H1 (cell line): Measurements from ENCODE around the gene PFN3. TPM values are rescaled to one million over a fixed set of nuclear protein-coding genes. Genes with fewer than 3 reads are reported as not detected.

Experiments
- CTCF ChIA-PET: fragments of 300-600 bp; sonication (Branson Sonifier 250); formaldehyde crosslinking; loops from one replicate; lab custom pipeline; 2021; ENCODE audit not compliant: partially characterized antibody; lab: Charles Lee
- POLR2A ChIA-PET: fragments of 300-600 bp; sonication (Branson Sonifier 250); formaldehyde crosslinking; loops from one replicate; lab custom pipeline; 2021; ENCODE audit warnings: inconsistent platforms; ENCODE audit not compliant: partially characterized antibody; lab: Charles Lee
- DNase-seq, 2 experiments: peaks; one replicate each; pipeline versions ENCODE4 v3.0.0 to v3.0.0-alpha.2; 2010 to 2022; ENCODE audit warnings: low spot score in 2 of 2, low read depth in 1 of 2, mixed read lengths in 1 of 2
- FAIRE-seq: peaks from 2 replicates; lab custom pipeline; 2011; peaks lifted over from hg19 to GRCh38; lab: Jason Lieb, UNC
- H2AFZ ChIP-seq: 2 replicates; pipeline ENCODE4 v1.8.1; 2012; ENCODE audit warnings: low read length, inconsistent platforms
- H2AK5ac ChIP-seq: 2 replicates; pipeline ENCODE4 v1.6.1; 2013; ENCODE audit warnings: low read depth, low read length
- H2BK120ac ChIP-seq: replicated peaks from 2 replicates; pipeline ENCODE3; 2013; ENCODE audit warnings: low read depth, low read length, inconsistent platforms
- H2BK12ac ChIP-seq: 2 replicates; pipeline ENCODE4 v1.6.1; 2013; ENCODE audit warnings: low read depth, low read length
- H2BK15ac ChIP-seq: 2 replicates; pipeline ENCODE4 v1.6.1; 2013; ENCODE audit warnings: low read length
- H2BK20ac ChIP-seq: 2 replicates; pipeline ENCODE4 v1.6.1; 2013; ENCODE audit warnings: low read length
- H2BK5ac ChIP-seq: 2 replicates; pipeline ENCODE4 v1.6.1; 2013; ENCODE audit warnings: low read depth, low read length
- H3K14ac ChIP-seq: 2 replicates; pipeline ENCODE4 v1.6.1; 2013; ENCODE audit warnings: inconsistent platforms; ENCODE audit not compliant: insufficient read length
- H3K18ac ChIP-seq: 2 replicates; pipeline ENCODE4 v1.6.1; 2013; ENCODE audit warnings: low read length; ENCODE audit errors: extremely low read depth
- H3K23ac ChIP-seq: 2 replicates; pipeline ENCODE4 v1.6.1; 2013; ENCODE audit warnings: inconsistent platforms; ENCODE audit not compliant: insufficient read length
- H3K23me2 ChIP-seq: 2 replicates; pipeline ENCODE4 v1.6.1; 2013; ENCODE audit warnings: low read depth, low read length
- H3K27ac ChIP-seq: 2 replicates; pipeline ENCODE4 v1.6.1; 2011; ENCODE audit warnings: low read depth, low read length, inconsistent platforms
- H3K27me3 ChIP-seq, 4 experiments: replicated peaks in 1 of 4; 1 replicate in 1 of 4; 2 replicates in 3 of 4; pipeline versions ENCODE4 v1.6.1 to v1.8.1; 2011 to 2013; ENCODE audit warnings: low read length in 3 of 4, mild to moderate bottlenecking in 3 of 4, inconsistent platforms in 2 of 4, mixed read lengths in 2 of 4, moderate library complexity in 1 of 4; ENCODE audit not compliant: control insufficient read depth in 3 of 4, insufficient read depth in 3 of 4; ENCODE audit errors: extremely low read depth in 1 of 4
- H3K36me3 ChIP-seq, 4 experiments: 2 replicates each; pipeline versions ENCODE4 v1.6.1 to v1.8.1; 2011 to 2013; ENCODE audit warnings: mild to moderate bottlenecking in 4 of 4, low read length in 3 of 4, moderate library complexity in 2 of 4, control low read depth in 1 of 4, inconsistent platforms in 1 of 4; ENCODE audit not compliant: insufficient read depth in 4 of 4, control insufficient read depth in 2 of 4
- H3K4ac ChIP-seq: replicated peaks from 2 replicates; pipeline ENCODE3; 2013; ENCODE audit warnings: low read length, low read depth, mixed read lengths, inconsistent platforms; ENCODE audit not compliant: insufficient read length
- H3K4me1 ChIP-seq, 4 experiments: replicated peaks in 1 of 4; 1 replicate in 1 of 4; 2 replicates in 3 of 4; pipeline versions ENCODE4 v1.6.1 to v1.8.1; 2011 to 2013; ENCODE audit warnings: low read length in 3 of 4, inconsistent platforms in 2 of 4, mixed read lengths in 1 of 4; ENCODE audit not compliant: insufficient read depth in 4 of 4, control insufficient read depth in 3 of 4
- H3K4me2 ChIP-seq, 2 experiments: 2 replicates each; pipeline versions ENCODE4 v1.6.1 to v1.8.1; 2011 to 2013; ENCODE audit warnings: low read depth in 2 of 2, low read length in 2 of 2, control low read depth in 1 of 2, inconsistent platforms in 1 of 2, mild to moderate bottlenecking in 1 of 2; ENCODE audit not compliant: insufficient read depth in 1 of 2
- H3K4me3 ChIP-seq, 4 experiments: fragments of 200-600, 300-600 bp in 1 of 4; sonication (generic), shearing (Covaris generic), sonication (Bioruptor Twin) in 1 of 4; 2 replicates each; pipeline versions ENCODE4 v1.5.1 to v1.8.1; 2011 to 2016; ENCODE audit warnings: low read length in 4 of 4, low read depth in 3 of 4, control low read depth in 2 of 4, inconsistent platforms in 2 of 4, mild to moderate bottlenecking in 2 of 4, mixed read lengths in 1 of 4, moderate library complexity in 1 of 4; ENCODE audit not compliant: insufficient read depth in 2 of 4; ENCODE audit errors: extremely low read depth in 1 of 4
- H3K56ac ChIP-seq: replicated peaks from 2 replicates; pipeline ENCODE3; 2013; ENCODE audit warnings: low read depth, mild to moderate bottlenecking, mixed read lengths, low read length, inconsistent platforms; ENCODE audit not compliant: insufficient read length
- H3K79me1 ChIP-seq: 2 replicates; pipeline ENCODE4 v1.6.1; 2013; ENCODE audit warnings: low read depth, low read length, control low read depth
- H3K79me2 ChIP-seq, 2 experiments: 2 replicates each; pipeline versions ENCODE4 v1.6.1 to v1.8.1; 2012 to 2013; ENCODE audit warnings: low read length in 2 of 2, mild to moderate bottlenecking in 2 of 2, inconsistent platforms in 1 of 2; ENCODE audit not compliant: insufficient read depth in 2 of 2, control insufficient read depth in 1 of 2
- H3K9ac ChIP-seq, 4 experiments: replicated peaks in 1 of 4; 1 replicate in 1 of 4; 2 replicates in 3 of 4; pipeline versions ENCODE4 v1.6.1 to v1.8.1; 2011 to 2013; ENCODE audit warnings: low read depth in 3 of 4, low read length in 3 of 4, control low read depth in 2 of 4, mild to moderate bottlenecking in 2 of 4, moderate library complexity in 2 of 4, inconsistent platforms in 1 of 4; ENCODE audit errors: extremely low read depth in 1 of 4
- H3K9me3 ChIP-seq, 2 experiments: 2 replicates each; pipeline versions ENCODE4 v1.6.1 to v1.8.1; 2012 to 2013; ENCODE audit warnings: mild to moderate bottlenecking in 2 of 2, moderate library complexity in 2 of 2, control low read depth in 1 of 2, inconsistent platforms in 1 of 2, low read depth in 1 of 2, low read length in 1 of 2, mixed read lengths in 1 of 2; ENCODE audit not compliant: insufficient read depth in 2 of 2
- H4K20me1 ChIP-seq, 2 experiments: replicated peaks in 1 of 2; 2 replicates each; pipeline versions ENCODE3 to v1.8.1; 2011 to 2013; ENCODE audit warnings: inconsistent platforms in 2 of 2, low read length in 2 of 2, mild to moderate bottlenecking in 1 of 2; ENCODE audit not compliant: insufficient read depth in 2 of 2, control insufficient read depth in 1 of 2
- H4K5ac ChIP-seq: 2 replicates; pipeline ENCODE4 v1.6.1; 2013; ENCODE audit warnings: low read length, low read depth, mixed read lengths, inconsistent platforms; ENCODE audit not compliant: insufficient read length
- H4K8ac ChIP-seq: 2 replicates; pipeline ENCODE4 v1.8.0; 2013; ENCODE audit warnings: mild to moderate bottlenecking, moderate library complexity, low read length, inconsistent platforms; ENCODE audit not compliant: insufficient read depth; ENCODE audit errors: extremely low read depth
- H4K91ac ChIP-seq: replicated peaks from 2 replicates; pipeline ENCODE3; 2013; ENCODE audit warnings: low read length, mixed read lengths, inconsistent platforms; ENCODE audit not compliant: insufficient read length
- GTF2F1 ChIP-seq: IDR thresholded peaks from 2 replicates; pipeline ENCODE4 v1.6.1; 2012; ENCODE audit warnings: low read depth, low read length, improper control_type of control experiment, borderline replicate concordance
- HDAC2 ChIP-seq, 2 experiments: fragments of 300-600 bp in 1 of 2; sonication (generic) in 1 of 2; IDR thresholded peaks; 2 replicates each; pipeline ENCODE4 v1.6.1; 2011 to 2012; ENCODE audit warnings: low read depth in 2 of 2, low read length in 2 of 2, mild to moderate bottlenecking in 2 of 2, moderate library complexity in 2 of 2, borderline replicate concordance in 1 of 2, inconsistent platforms in 1 of 2
- KDM1A ChIP-seq: fragments of 200-600, 300-600 bp; sonication (generic); IDR thresholded peaks from 2 replicates; pipeline ENCODE4 v1.7.1; 2016; ENCODE audit warnings: mild to moderate bottlenecking, low read length, borderline replicate concordance
- RAD21 ChIP-seq, 2 experiments: IDR thresholded peaks in 1 of 2; conservative IDR thresholded peaks in 1 of 2; 2 replicates each; pipeline ENCODE4 v1.6.1; 2011; ENCODE audit warnings: low read depth in 2 of 2, low read length in 2 of 2, improper control_type of control experiment in 1 of 2, inconsistent platforms in 1 of 2, mild to moderate bottlenecking in 1 of 2, moderate library complexity in 1 of 2
- TAF1 ChIP-seq: IDR thresholded peaks from 2 replicates; pipeline ENCODE4 v1.6.1; 2011; ENCODE audit warnings: mild to moderate bottlenecking, low read depth, low read length
- YY1 ChIP-seq: IDR thresholded peaks from 2 replicates; pipeline ENCODE4 v1.6.1; 2011; ENCODE audit warnings: low read depth, mild to moderate bottlenecking, low read length
- WGBS, 2 experiments: shearing (Covaris generic) in 1 of 2; methylation state at CpG; one replicate each; pipeline versions ENCODE4 v1.1.6 to v1.1.7; 2013 to 2015; ENCODE audit warnings: low lambda C conversion rate in 2 of 2, mixed read lengths in 2 of 2, inconsistent platforms in 1 of 2, low coverage in 1 of 2, missing lambda C conversion rate in 1 of 2; ENCODE audit not compliant: insufficient replicate concordance in 2 of 2, insufficient coverage in 1 of 2, insufficient read length in 1 of 2; ENCODE audit errors: extremely low coverage in 1 of 2, missing lambda C conversion rate in 1 of 2; 5-methylcytosine and 5-hydroxymethylcytosine counted together
- polyA plus RNA-seq, 7 experiments: library from polyadenylated mRNA; depleted of rRNA in 3 of 7; stranded (reverse) in 5 of 7; unstranded in 2 of 7; fragments of >200 nt in 5 of 7; fragments of 200-250 nt in 2 of 7; gene quantifications; 1 replicate in 5 of 7; 2 replicates in 1 of 7; 4 replicates in 1 of 7; pipeline versions ENCODE4 v1.2.1 to v1.2.3, GENCODE V29; 2011 to 2013; ENCODE audit warnings: missing spikeins in 2 of 7, mixed read lengths in 2 of 7
- total RNA-seq: library from RNA; stranded (reverse); fragmentation: NEBNext Ultra II Directional; extraction: Animal tissue kit (Norgen Biotek cat#: 25700); gene quantifications from 2 replicates; pipeline ENCODE4 v1.2.1, GENCODE V29; 2021
- TF ChIP-seq, protein P1 (sequence below), 3 experiments: IDR thresholded peaks; 1 replicate in 2 of 3; 2 replicates in 1 of 3; pipeline versions ENCODE4 v1.5.1 to v1.6.1; 2011; ENCODE audit warnings: low read length in 3 of 3, mild to moderate bottlenecking in 3 of 3, inconsistent platforms in 2 of 3, low read depth in 1 of 3, moderate library complexity in 1 of 3; ENCODE audit not compliant: insufficient read depth in 1 of 3; ENCODE audit errors: control extremely low read depth in 1 of 3

The PFN3 gene
- total and polyA plus RNA-seq, 2 of the 8 experiments (the other 6 are each of a cell fraction or from before 2014, with no cell fraction given): not detected

DNA sequence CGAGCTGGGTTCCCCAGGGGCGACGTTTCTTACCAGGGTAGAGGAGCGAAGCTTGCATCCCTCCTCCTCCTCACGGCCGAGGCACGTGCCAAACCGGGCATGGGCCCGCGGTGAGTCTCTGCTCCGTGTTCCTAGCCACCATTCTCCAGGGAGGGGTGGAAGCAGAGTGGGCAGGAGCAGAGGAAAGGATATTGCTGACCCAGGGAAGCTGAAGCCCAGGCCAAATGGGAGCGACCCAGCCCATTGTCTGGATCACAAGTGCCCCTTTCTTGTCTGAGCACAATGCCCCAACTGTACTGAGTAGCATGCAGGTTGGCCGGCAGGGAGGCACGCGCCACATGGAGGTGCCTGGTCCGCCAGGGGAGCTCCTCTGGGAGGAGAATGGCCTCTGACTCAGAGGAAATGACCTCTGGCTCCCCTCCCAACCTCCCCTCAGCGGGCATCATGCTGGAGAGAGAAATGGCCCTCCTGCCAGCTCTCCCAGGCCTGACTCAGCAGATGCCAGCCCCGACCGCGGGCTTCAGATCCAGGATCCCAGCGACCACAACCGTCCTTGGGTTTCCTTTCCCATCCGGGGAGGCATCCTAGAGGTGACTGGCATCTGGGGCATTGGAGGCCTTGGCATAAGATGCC is 47.3 kb upstream of the PFN3 start:
- peaks cover 0 to 30% (median 15%) of the 10 kb centered on the region in 4 experiments; a peak in 6 of 7 replicates for H3K4me1 ChIP-seq
- H3K9me3 ChIP-seq: no peaks in the 10 kb centered on the region
- no peak overlapping the region for H2AK5ac ChIP-seq
- H3K14ac ChIP-seq: no peak overlapping the region
- peak overlapping the region; percentile 89 to 93 for H3K4me2 ChIP-seq
- ChIA-PET POLR2A (interaction anchor here (0.7 to 67.5 kb wide), 18 partner anchors 21 to 143 kb away, joined by 3 to 3349 read pairs (median 4); partner anchors contain the start of genes DBN1, DOK3, GRK6 and PDLIM7), CTCF (interaction anchor here (0.8 to 23.6 kb wide), 15 partner anchors 10 to 139 kb away, joined by 3 to 430 read pairs (median 5); partner anchors contain the start of genes F12, GRK6, PFN3 and SLC34A1)
- peak overlapping the region; percentile 99 for H4K91ac ChIP-seq
- peak overlapping the region; percentile 20; the same call in 1 of the 2 replicates for H2BK12ac ChIP-seq
- H2BK120ac ChIP-seq: peak overlapping the region; percentile 63
- peak overlapping the region; percentile 93 for H4K5ac ChIP-seq
- no peak overlapping the region for H3K56ac ChIP-seq
- peaks cover 0 to 19% (median 5%) of the 10 kb centered on the region in 4 experiments; a peak in 5 of 7 replicates for H3K27me3 ChIP-seq
- H3K79me1 ChIP-seq: no peaks in the 10 kb centered on the region; the same call in none of the 2 replicates
- peak overlapping the region; percentile 93 for H3K18ac ChIP-seq
- WGBS, 2 experiments: 14% methylated on average over 19 of the region's 23 CpGs; no CpG with 5 or more reads in 1 of the 2 experiments
- DNase-seq (peak in 1 of 2 experiments; percentile 76), FAIRE-seq (no peak)
- no peak overlapping the region; the same call in 1 of the 2 replicates for H2BK15ac ChIP-seq
- H3K4me3 ChIP-seq: peak overlapping the region; percentile 33 to 74 (median 53)
- H3K23ac ChIP-seq: no peak overlapping the region
- H2BK5ac ChIP-seq: peak overlapping the region; percentile 68; the same call in 1 of the 2 replicates
- 0 out of 2 replicates have a peak overlapping the region, but pooled peaks have one; percentile 14 for H2AFZ ChIP-seq
- H3K4ac ChIP-seq: peak overlapping the region; percentile 87
- peak overlapping the region in 3 of 4 experiments; percentile 37 to 75 (median 60); a peak in 5 of 7 replicates for H3K9ac ChIP-seq
- peak overlapping the region; percentile 59 for H3K27ac ChIP-seq
- H4K8ac ChIP-seq: peak overlapping the region; percentile 87
- H2BK20ac ChIP-seq: no peak overlapping the region
- H3K23me2 ChIP-seq: peaks cover 9% of the 10 kb centered on the region
- H3K79me2 ChIP-seq: no peaks in the 10 kb centered on the region
- H4K20me1 ChIP-seq: peaks cover 0 to 7% of the 10 kb centered on the region in 2 experiments
- no peaks in the 10 kb centered on the region for H3K36me3 ChIP-seq
- TF ChIP-seq GTF2F1 (peak; percentile 8; the same call in 1 of the 2 replicates), RAD21 (IDR thresholded peaks at IDR 0.05 in 1 of 2, conservative IDR thresholded peaks at IDR 0.05 in 1 of 2; ENCODE audit: low read depth in 2 of 2, low read length in 2 of 2) (no peak; a peak in 1 of 4 replicates), TAF1 (peak; percentile 47; the same call in 1 of the 2 replicates), HDAC2 (IDR thresholded peaks at IDR 0.05; ENCODE audit: borderline replicate concordance in 1 of 2, low read depth in 2 of 2, low read length in 2 of 2) (0 out of 4 replicates have a peak, but pooled peaks of 1 of the 2 experiments have one; percentile 27), YY1 (peak; percentile 54; the same call in 1 of the 2 replicates), KDM1A (peak; percentile 10; the same call in 1 of the 2 replicates)
- TF ChIP-seq, protein P1, sequence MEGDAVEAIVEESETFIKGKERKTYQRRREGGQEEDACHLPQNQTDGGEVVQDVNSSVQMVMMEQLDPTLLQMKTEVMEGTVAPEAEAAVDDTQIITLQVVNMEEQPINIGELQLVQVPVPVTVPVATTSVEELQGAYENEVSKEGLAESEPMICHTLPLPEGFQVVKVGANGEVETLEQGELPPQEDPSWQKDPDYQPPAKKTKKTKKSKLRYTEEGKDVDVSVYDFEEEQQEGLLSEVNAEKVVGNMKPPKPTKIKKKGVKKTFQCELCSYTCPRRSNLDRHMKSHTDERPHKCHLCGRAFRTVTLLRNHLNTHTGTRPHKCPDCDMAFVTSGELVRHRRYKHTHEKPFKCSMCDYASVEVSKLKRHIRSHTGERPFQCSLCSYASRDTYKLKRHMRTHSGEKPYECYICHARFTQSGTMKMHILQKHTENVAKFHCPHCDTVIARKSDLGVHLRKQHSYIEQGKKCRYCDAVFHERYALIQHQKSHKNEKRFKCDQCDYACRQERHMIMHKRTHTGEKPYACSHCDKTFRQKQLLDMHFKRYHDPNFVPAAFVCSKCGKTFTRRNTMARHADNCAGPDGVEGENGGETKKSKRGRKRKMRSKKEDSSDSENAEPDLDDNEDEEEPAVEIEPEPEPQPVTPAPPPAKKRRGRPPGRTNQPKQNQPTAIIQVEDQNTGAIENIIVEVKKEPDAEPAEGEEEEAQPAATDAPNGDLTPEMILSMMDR (IDR thresholded peaks at IDR 0.05; ENCODE audit: control extremely low read depth in 1 of 3, insufficient read depth in 1 of 3, low read depth in 1 of 3, low read length in 3 of 3): peak in 1 of 3 experiments; percentile 24; a peak in 2 of 4 replicates
